ENCODE results near the gene PTPN3.

Gene PTPN3

GRCh38 chr9:109424618-109425017, 73.5 kb downstream of the PTPN3 start:
- no peak for DNase-seq

GRCh38 chr9:109423877-109424276, 74.2 kb downstream of the PTPN3 start:
- no peak for DNase-seq

GRCh38 chr9:109422641-109423040, 75.5 kb downstream of the PTPN3 start:
- DNase-seq, result no peak

- DNase-seq, result no peak
Observed at GRCh38 chr9:109421026-109421970, 76.8 kb downstream of the PTPN3 start.

- no peak for DNase-seq
Observed at GRCh38 chr9:109419531-109419930, 78.6 kb downstream of the PTPN3 start.

- DNase-seq, result no peak
Observed at GRCh38 chr9:109418827-109419226, 79.3 kb downstream of the PTPN3 start.

GRCh38 chr9:109417585-109418544, 80.2 kb downstream of the PTPN3 start:
- DNase-seq, result no peak

GRCh38 chr9:109417054-109417453, 81.1 kb downstream of the PTPN3 start:
- DNase-seq, result peak in 4 of 56 donors; percentile 3 to 46 (median 14)

- no peak for DNase-seq
Observed at GRCh38 chr9:109416135-109416706, 81.9 kb downstream of the PTPN3 start.

GRCh38 chr9:109414125-109414785, 83.9 kb downstream of the PTPN3 start:
- DNase-seq, result no peak

- DNase-seq, result peak in 3 of 56 donors; percentile 4 to 51 (median 15)
Observed at GRCh38 chr9:109411798-109412352, 86.2 kb downstream of the PTPN3 start.

GRCh38 chr9:109411069-109411761, 86.9 kb downstream of the PTPN3 start:
- DNase-seq, result no peak

- DNase-seq, result no peak
Observed at GRCh38 chr9:109409773-109410397, 88.2 kb downstream of the PTPN3 start.

- DNase-seq, result no peak
Observed at GRCh38 chr9:109408759-109409462, 89.2 kb downstream of the PTPN3 start.

GRCh38 chr9:109403766-109404320, 94.3 kb downstream of the PTPN3 start:
- no peak for DNase-seq

GRCh38 chr9:109403116-109403515, 95.0 kb downstream of the PTPN3 start:
- DNase-seq, result no peak

GRCh38 chr9:109401990-109402318, 96.2 kb downstream of the PTPN3 start:
- no peak for DNase-seq

GRCh38 chr9:109401169-109401989, 96.7 kb downstream of the PTPN3 start:
- DNase-seq, result peak in 11 of 56 donors; percentile 3 to 54 (median 21)
